Measurements from ENCODE around the gene TMEM106C. TPM values are rescaled to one million over a fixed set of nuclear protein-coding genes. Genes with fewer than 3 reads are reported as not detected.

The TMEM106C gene
- total RNA-seq, 3 donors from 2014 or later (not counting 1 experiment from before 2014, with no cell fraction given): 19.1 to 26.2 (median 22.5) TPM

- peaks cover 9 to 40% of the 10 kb centered on the region in 2 donors for H3K27me3 Mint-ChIP-seq (ENCODE audit: low read depth in 2 of 2)
- no peaks in the 10 kb centered on the region for H3K9me3 Mint-ChIP-seq
Observed at GRCh38 chr12:48015954-48016353, 52.6 kb downstream of the TMEM106C start.

DNA sequence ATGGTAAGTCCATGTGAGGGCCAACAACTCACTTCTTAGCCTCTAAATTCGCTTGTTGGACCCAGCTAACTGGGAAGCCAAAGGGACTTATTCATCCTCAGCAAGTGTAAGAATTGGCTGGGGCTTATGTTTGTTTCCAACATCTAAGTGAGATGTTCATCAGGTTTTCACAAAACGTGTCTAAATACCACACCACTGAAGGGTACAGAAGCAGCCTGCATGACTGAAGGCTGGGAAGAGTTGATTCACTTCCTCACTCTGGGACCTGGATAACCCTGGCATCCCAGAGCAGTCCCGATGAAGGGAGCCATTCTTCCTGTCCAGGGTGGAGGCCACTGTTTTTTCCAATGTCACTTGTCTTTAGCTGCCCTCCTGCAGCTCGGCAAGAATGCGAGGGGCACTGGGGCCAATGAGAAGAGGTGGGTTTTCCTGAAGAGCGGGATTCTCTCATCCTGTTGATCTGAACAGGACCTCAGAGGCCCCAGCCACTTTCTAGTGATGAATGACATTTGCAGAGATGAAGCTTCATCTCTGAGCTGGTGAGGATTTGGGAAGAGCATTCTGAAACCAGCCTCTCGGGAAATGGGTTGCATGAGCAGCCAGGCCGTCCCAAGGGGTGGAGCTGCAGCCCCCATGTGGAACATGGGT, 53.1 kb downstream of the TMEM106C start:
- Histone ChIP-seq H3K9me3 (ENCODE audit: control insufficient read depth, insufficient read depth, low read length) (no peaks in the 10 kb centered on the region), H3K36me3 (ENCODE audit: control insufficient read depth, insufficient read depth, low read length) (no peaks in the 10 kb centered on the region), H3K4me3 (ENCODE audit: low read length) (no peak overlapping the region), H3K4me1 (ENCODE audit: control insufficient read depth, insufficient read depth, low read length) (no peaks in the 10 kb centered on the region), H3K27me3 (ENCODE audit: control insufficient read depth, insufficient read depth, low read length) (no peaks in the 10 kb centered on the region), H3K27ac (ENCODE audit: low read length) (no peak overlapping the region)
- no peak for TF ChIP-seq CTCF (IDR thresholded peaks at IDR 0.05)
- no peak overlapping the region for H3K4me3 Mint-ChIP-seq
- H3K4me1 Mint-ChIP-seq: no peaks in the 10 kb centered on the region
- no peaks in the 10 kb centered on the region for H3K9me3 Mint-ChIP-seq
- DNase-seq (no peak), ATAC-seq (no peak)
- H3K36me3 Mint-ChIP-seq: no peaks in the 10 kb centered on the region
- 82% methylated on average over 8 of the region's 8 CpGs for WGBS (ENCODE audit: insufficient coverage)
- intact Hi-C loops (cut with micrococcal nuclease): no loop called here
- H3K27me3 Mint-ChIP-seq (ENCODE audit: low read depth in 2 of 2): peaks cover 11 to 42% of the 10 kb centered on the region in 2 donors
- H3K27ac Mint-ChIP-seq: no peak overlapping the region

More at GRCh38 chr12:48015954-48016353, 52.6 kb downstream of the TMEM106C start:
- no peak overlapping the region for H3K4me3 ChIP-seq (ENCODE audit: low read length)
- ATAC-seq: no peak
- H3K36me3 ChIP-seq (ENCODE audit: control insufficient read depth, insufficient read depth, low read length): no peaks in the 10 kb centered on the region
- Mint-ChIP-seq H3K36me3 (no peaks in the 10 kb centered on the region), H3K27ac (no peak overlapping the region), H3K4me3 (no peak overlapping the region), H3K4me1 (no peaks in the 10 kb centered on the region)
- DNase-seq: no peak
- no peaks in the 10 kb centered on the region for H3K27me3 ChIP-seq (ENCODE audit: control insufficient read depth, insufficient read depth, low read length)
- no peak for TF ChIP-seq CTCF (IDR thresholded peaks at IDR 0.05)
- no peak overlapping the region for H3K27ac ChIP-seq (ENCODE audit: low read length)
- H3K4me1 ChIP-seq (ENCODE audit: control insufficient read depth, insufficient read depth, low read length): no peaks in the 10 kb centered on the region
- intact Hi-C loops (cut with micrococcal nuclease): no loop called here
- WGBS (ENCODE audit: insufficient coverage): 87% methylated on average over 7 of the region's 7 CpGs
- no peaks in the 10 kb centered on the region for H3K9me3 ChIP-seq (ENCODE audit: control insufficient read depth, insufficient read depth, low read length)

- intact Hi-C loops (cut with micrococcal nuclease): no loop called here
- Histone ChIP-seq H3K36me3 (ENCODE audit: control insufficient read depth, insufficient read depth, low read length) (no peaks in the 10 kb centered on the region), H3K9me3 (ENCODE audit: control insufficient read depth, insufficient read depth, low read length) (no peaks in the 10 kb centered on the region), H3K27me3 (ENCODE audit: control insufficient read depth, insufficient read depth, low read length) (no peaks in the 10 kb centered on the region), H3K4me3 (ENCODE audit: low read length) (no peak overlapping the region), H3K4me1 (ENCODE audit: control insufficient read depth, insufficient read depth, low read length) (no peaks in the 10 kb centered on the region), H3K27ac (ENCODE audit: low read length) (no peak overlapping the region)
- Mint-ChIP-seq H3K4me1 (no peaks in the 10 kb centered on the region), H3K36me3 (no peaks in the 10 kb centered on the region), H3K9me3 (no peaks in the 10 kb centered on the region), H3K4me3 (no peak overlapping the region), H3K27ac (no peak overlapping the region), H3K27me3 (ENCODE audit: low read depth in 2 of 2) (peaks cover 16 to 45% of the 10 kb centered on the region in 2 donors)
- no peak for DNase-seq
- 83% methylated on average over 5 of the region's 5 CpGs for WGBS (ENCODE audit: insufficient coverage)
- no peak for ATAC-seq
- no peak for TF ChIP-seq CTCF (IDR thresholded peaks at IDR 0.05)
Observed at GRCh38 chr12:48017496-48017895, 54.1 kb downstream of the TMEM106C start.
